Neural cell (in vitro differentiated cells): ENCODE results near the gene HSPA5.
"Not testable (repeated sequence)": the region's sequence is repeated elsewhere in the genome, so short reads cannot be mapped to it uniquely, and the experiment has no call there.

Experiments used
- CTCF ChIP-seq: fragments of 450-650 bp; IDR thresholded peaks from 2 replicates; pipeline ENCODE4 v1.5.1; 2014; ENCODE audit warnings: antibody characterized with exemption, mild to moderate bottlenecking, moderate library complexity; ENCODE audit not compliant: poor library complexity, severe bottlenecking
- EP300 ChIP-seq: fragments of 450-650 bp; conservative IDR thresholded peaks from 2 replicates; pipeline ENCODE4 v1.6.1; 2014; ENCODE audit warnings: antibody characterized with exemption, mild to moderate bottlenecking, moderate library complexity; ENCODE audit not compliant: poor library complexity, severe bottlenecking
- MXI1 ChIP-seq: fragments of 450-650 bp; conservative IDR thresholded peaks from 2 replicates; pipeline ENCODE4 v1.6.1; 2014; ENCODE audit warnings: antibody characterized with exemption, mild to moderate bottlenecking; ENCODE audit not compliant: poor library complexity, severe bottlenecking
- POLR2AphosphoS5 ChIP-seq: IDR thresholded peaks from 2 replicates; pipeline ENCODE4 v1.6.1; 2012
- TAF1 ChIP-seq: IDR thresholded peaks from 2 replicates; pipeline ENCODE4 v1.6.1; 2012; ENCODE audit warnings: low read depth

DNA sequence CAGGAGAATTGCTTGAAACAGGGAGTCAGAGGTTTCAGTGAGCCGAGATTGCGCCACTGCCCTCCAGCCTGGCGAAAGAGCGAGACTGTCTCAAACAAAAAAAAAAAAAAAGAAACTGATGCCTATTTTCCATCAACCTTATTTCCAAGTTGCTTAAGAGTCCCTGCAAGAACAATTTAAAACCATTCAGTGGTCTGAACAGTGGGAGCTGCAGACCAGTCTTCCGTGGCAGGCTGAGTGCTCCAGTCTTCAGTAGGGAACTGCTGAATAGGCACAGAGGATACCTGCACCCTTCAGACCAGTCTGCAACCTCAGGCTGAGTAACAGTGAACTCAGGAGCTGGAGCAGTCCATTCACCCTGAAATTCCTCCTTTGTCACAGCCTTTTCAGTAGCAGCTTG lies 46.7 kb downstream of the HSPA5 start:
- TF ChIP-seq TAF1, CTCF, EP300, MXI1, POLR2AphosphoS5: not testable (repeated sequence)
